H1 (cell line): ENCODE measurements around the gene CHST10. TPM values are rescaled to one million over a fixed set of nuclear protein-coding genes. Genes with fewer than 3 reads are reported as not detected.

Experiments
- CTCF ChIA-PET: fragments of 300-600 bp; sonication (Branson Sonifier 250); formaldehyde crosslinking; loops from one replicate; lab custom pipeline; 2021; ENCODE audit not compliant: partially characterized antibody; lab: Charles Lee
- POLR2A ChIA-PET: fragments of 300-600 bp; sonication (Branson Sonifier 250); formaldehyde crosslinking; loops from one replicate; lab custom pipeline; 2021; ENCODE audit warnings: inconsistent platforms; ENCODE audit not compliant: partially characterized antibody; lab: Charles Lee
- DNase-seq, 2 experiments: peaks; one replicate each; pipeline versions ENCODE4 v3.0.0 to v3.0.0-alpha.2; 2010 to 2022; ENCODE audit warnings: low spot score in 2 of 2, low read depth in 1 of 2, mixed read lengths in 1 of 2
- FAIRE-seq: peaks from 2 replicates; lab custom pipeline; 2011; peaks lifted over from hg19 to GRCh38; lab: Jason Lieb, UNC
- H2AFZ ChIP-seq: 2 replicates; pipeline ENCODE4 v1.8.1; 2012; ENCODE audit warnings: low read length, inconsistent platforms
- H2AK5ac ChIP-seq: 2 replicates; pipeline ENCODE4 v1.6.1; 2013; ENCODE audit warnings: low read depth, low read length
- H2BK120ac ChIP-seq: replicated peaks from 2 replicates; pipeline ENCODE3; 2013; ENCODE audit warnings: low read depth, low read length, inconsistent platforms
- H2BK12ac ChIP-seq: 2 replicates; pipeline ENCODE4 v1.6.1; 2013; ENCODE audit warnings: low read depth, low read length
- H2BK15ac ChIP-seq: 2 replicates; pipeline ENCODE4 v1.6.1; 2013; ENCODE audit warnings: low read length
- H2BK20ac ChIP-seq: 2 replicates; pipeline ENCODE4 v1.6.1; 2013; ENCODE audit warnings: low read length
- H2BK5ac ChIP-seq: 2 replicates; pipeline ENCODE4 v1.6.1; 2013; ENCODE audit warnings: low read depth, low read length
- H3K14ac ChIP-seq: 2 replicates; pipeline ENCODE4 v1.6.1; 2013; ENCODE audit warnings: inconsistent platforms; ENCODE audit not compliant: insufficient read length
- H3K18ac ChIP-seq: 2 replicates; pipeline ENCODE4 v1.6.1; 2013; ENCODE audit warnings: low read length; ENCODE audit errors: extremely low read depth
- H3K23ac ChIP-seq: 2 replicates; pipeline ENCODE4 v1.6.1; 2013; ENCODE audit warnings: inconsistent platforms; ENCODE audit not compliant: insufficient read length
- H3K23me2 ChIP-seq: 2 replicates; pipeline ENCODE4 v1.6.1; 2013; ENCODE audit warnings: low read depth, low read length
- H3K27ac ChIP-seq: 2 replicates; pipeline ENCODE4 v1.6.1; 2011; ENCODE audit warnings: low read depth, low read length, inconsistent platforms
- H3K27me3 ChIP-seq, 4 experiments: replicated peaks in 1 of 4; 1 replicate in 1 of 4; 2 replicates in 3 of 4; pipeline versions ENCODE4 v1.6.1 to v1.8.1; 2011 to 2013; ENCODE audit warnings: low read length in 3 of 4, mild to moderate bottlenecking in 3 of 4, inconsistent platforms in 2 of 4, mixed read lengths in 2 of 4, moderate library complexity in 1 of 4; ENCODE audit not compliant: control insufficient read depth in 3 of 4, insufficient read depth in 3 of 4; ENCODE audit errors: extremely low read depth in 1 of 4
- H3K36me3 ChIP-seq, 4 experiments: 2 replicates each; pipeline versions ENCODE4 v1.6.1 to v1.8.1; 2011 to 2013; ENCODE audit warnings: mild to moderate bottlenecking in 4 of 4, low read length in 3 of 4, moderate library complexity in 2 of 4, control low read depth in 1 of 4, inconsistent platforms in 1 of 4; ENCODE audit not compliant: insufficient read depth in 4 of 4, control insufficient read depth in 2 of 4
- H3K4ac ChIP-seq: replicated peaks from 2 replicates; pipeline ENCODE3; 2013; ENCODE audit warnings: low read length, low read depth, mixed read lengths, inconsistent platforms; ENCODE audit not compliant: insufficient read length
- H3K4me1 ChIP-seq, 4 experiments: replicated peaks in 1 of 4; 1 replicate in 1 of 4; 2 replicates in 3 of 4; pipeline versions ENCODE4 v1.6.1 to v1.8.1; 2011 to 2013; ENCODE audit warnings: low read length in 3 of 4, inconsistent platforms in 2 of 4, mixed read lengths in 1 of 4; ENCODE audit not compliant: insufficient read depth in 4 of 4, control insufficient read depth in 3 of 4
- H3K4me2 ChIP-seq, 2 experiments: 2 replicates each; pipeline versions ENCODE4 v1.6.1 to v1.8.1; 2011 to 2013; ENCODE audit warnings: low read depth in 2 of 2, low read length in 2 of 2, control low read depth in 1 of 2, inconsistent platforms in 1 of 2, mild to moderate bottlenecking in 1 of 2; ENCODE audit not compliant: insufficient read depth in 1 of 2
- H3K4me3 ChIP-seq, 4 experiments: fragments of 200-600, 300-600 bp in 1 of 4; sonication (generic), shearing (Covaris generic), sonication (Bioruptor Twin) in 1 of 4; 2 replicates each; pipeline versions ENCODE4 v1.5.1 to v1.8.1; 2011 to 2016; ENCODE audit warnings: low read length in 4 of 4, low read depth in 3 of 4, control low read depth in 2 of 4, inconsistent platforms in 2 of 4, mild to moderate bottlenecking in 2 of 4, mixed read lengths in 1 of 4, moderate library complexity in 1 of 4; ENCODE audit not compliant: insufficient read depth in 2 of 4; ENCODE audit errors: extremely low read depth in 1 of 4
- H3K56ac ChIP-seq: replicated peaks from 2 replicates; pipeline ENCODE3; 2013; ENCODE audit warnings: low read depth, mild to moderate bottlenecking, mixed read lengths, low read length, inconsistent platforms; ENCODE audit not compliant: insufficient read length
- H3K79me1 ChIP-seq: 2 replicates; pipeline ENCODE4 v1.6.1; 2013; ENCODE audit warnings: low read depth, low read length, control low read depth
- H3K79me2 ChIP-seq, 2 experiments: 2 replicates each; pipeline versions ENCODE4 v1.6.1 to v1.8.1; 2012 to 2013; ENCODE audit warnings: low read length in 2 of 2, mild to moderate bottlenecking in 2 of 2, inconsistent platforms in 1 of 2; ENCODE audit not compliant: insufficient read depth in 2 of 2, control insufficient read depth in 1 of 2
- H3K9ac ChIP-seq, 4 experiments: replicated peaks in 1 of 4; 1 replicate in 1 of 4; 2 replicates in 3 of 4; pipeline versions ENCODE4 v1.6.1 to v1.8.1; 2011 to 2013; ENCODE audit warnings: low read depth in 3 of 4, low read length in 3 of 4, control low read depth in 2 of 4, mild to moderate bottlenecking in 2 of 4, moderate library complexity in 2 of 4, inconsistent platforms in 1 of 4; ENCODE audit errors: extremely low read depth in 1 of 4
- H3K9me3 ChIP-seq, 2 experiments: 2 replicates each; pipeline versions ENCODE4 v1.6.1 to v1.8.1; 2012 to 2013; ENCODE audit warnings: mild to moderate bottlenecking in 2 of 2, moderate library complexity in 2 of 2, control low read depth in 1 of 2, inconsistent platforms in 1 of 2, low read depth in 1 of 2, low read length in 1 of 2, mixed read lengths in 1 of 2; ENCODE audit not compliant: insufficient read depth in 2 of 2
- H4K20me1 ChIP-seq, 2 experiments: replicated peaks in 1 of 2; 2 replicates each; pipeline versions ENCODE3 to v1.8.1; 2011 to 2013; ENCODE audit warnings: inconsistent platforms in 2 of 2, low read length in 2 of 2, mild to moderate bottlenecking in 1 of 2; ENCODE audit not compliant: insufficient read depth in 2 of 2, control insufficient read depth in 1 of 2
- H4K5ac ChIP-seq: 2 replicates; pipeline ENCODE4 v1.6.1; 2013; ENCODE audit warnings: low read length, low read depth, mixed read lengths, inconsistent platforms; ENCODE audit not compliant: insufficient read length
- H4K8ac ChIP-seq: 2 replicates; pipeline ENCODE4 v1.8.0; 2013; ENCODE audit warnings: mild to moderate bottlenecking, moderate library complexity, low read length, inconsistent platforms; ENCODE audit not compliant: insufficient read depth; ENCODE audit errors: extremely low read depth
- H4K91ac ChIP-seq: replicated peaks from 2 replicates; pipeline ENCODE3; 2013; ENCODE audit warnings: low read length, mixed read lengths, inconsistent platforms; ENCODE audit not compliant: insufficient read length
- BACH1 ChIP-seq: IDR thresholded peaks from 2 replicates; pipeline ENCODE4 v1.6.1; 2012; ENCODE audit warnings: low read length, improper control_type of control experiment
- CBX8 ChIP-seq: fragments of 300-800, 300-1000 bp; sonication (generic); IDR thresholded peaks from 2 replicates; pipeline ENCODE4 v1.7.1; 2016; ENCODE audit warnings: low read depth, low read length, borderline replicate concordance
- CHD1 ChIP-seq: IDR thresholded peaks from 2 replicates; pipeline ENCODE4 v1.6.1; 2012; ENCODE audit warnings: low read depth, low read length, improper control_type of control experiment
- CTBP2 ChIP-seq: IDR thresholded peaks from 2 replicates; pipeline ENCODE4 v1.7.0; 2011; ENCODE audit warnings: borderline replicate concordance, mild to moderate bottlenecking, moderate library complexity, mixed read lengths, low read length; ENCODE audit not compliant: insufficient read depth, insufficient read length
- GTF2F1 ChIP-seq: IDR thresholded peaks from 2 replicates; pipeline ENCODE4 v1.6.1; 2012; ENCODE audit warnings: low read depth, low read length, improper control_type of control experiment, borderline replicate concordance
- NRF1 ChIP-seq: IDR thresholded peaks from 2 replicates; pipeline ENCODE4 v1.6.1; 2011; ENCODE audit warnings: mild to moderate bottlenecking, low read depth, low read length, improper control_type of control experiment
- POU5F1 ChIP-seq: IDR thresholded peaks from 2 replicates; pipeline ENCODE4 v1.6.1; 2011; ENCODE audit warnings: low read depth, mild to moderate bottlenecking, low read length, moderate library complexity
- RAD21 ChIP-seq, 2 experiments: IDR thresholded peaks in 1 of 2; conservative IDR thresholded peaks in 1 of 2; 2 replicates each; pipeline ENCODE4 v1.6.1; 2011; ENCODE audit warnings: low read depth in 2 of 2, low read length in 2 of 2, improper control_type of control experiment in 1 of 2, inconsistent platforms in 1 of 2, mild to moderate bottlenecking in 1 of 2, moderate library complexity in 1 of 2
- RXRA ChIP-seq: IDR thresholded peaks from 2 replicates; pipeline ENCODE4 v1.6.1; 2011; ENCODE audit warnings: low read depth, mild to moderate bottlenecking, low read length, moderate library complexity; ENCODE audit not compliant: insufficient read depth
- SUZ12 ChIP-seq: fragments of 200-600 bp; sonication (generic); IDR thresholded peaks from 2 replicates; pipeline ENCODE4 v1.6.1; 2012; ENCODE audit warnings: mild to moderate bottlenecking, inconsistent platforms, low read length, moderate library complexity, mixed read lengths
- TEAD4 ChIP-seq: IDR thresholded peaks from 2 replicates; pipeline ENCODE4 v1.6.1; 2012; ENCODE audit warnings: low read depth, low read length, inconsistent platforms, mixed read lengths
- WGBS, 2 experiments: shearing (Covaris generic) in 1 of 2; methylation state at CpG; one replicate each; pipeline versions ENCODE4 v1.1.6 to v1.1.7; 2013 to 2015; ENCODE audit warnings: low lambda C conversion rate in 2 of 2, mixed read lengths in 2 of 2, inconsistent platforms in 1 of 2, low coverage in 1 of 2, missing lambda C conversion rate in 1 of 2; ENCODE audit not compliant: insufficient replicate concordance in 2 of 2, insufficient coverage in 1 of 2, insufficient read length in 1 of 2; ENCODE audit errors: extremely low coverage in 1 of 2, missing lambda C conversion rate in 1 of 2; 5-methylcytosine and 5-hydroxymethylcytosine counted together
- polyA plus RNA-seq, 7 experiments: library from polyadenylated mRNA; depleted of rRNA in 3 of 7; stranded (reverse) in 5 of 7; unstranded in 2 of 7; fragments of >200 nt in 5 of 7; fragments of 200-250 nt in 2 of 7; gene quantifications; 1 replicate in 5 of 7; 2 replicates in 1 of 7; 4 replicates in 1 of 7; pipeline versions ENCODE4 v1.2.1 to v1.2.3, GENCODE V29; 2011 to 2013; ENCODE audit warnings: missing spikeins in 2 of 7, mixed read lengths in 2 of 7
- total RNA-seq: library from RNA; stranded (reverse); fragmentation: NEBNext Ultra II Directional; extraction: Animal tissue kit (Norgen Biotek cat#: 25700); gene quantifications from 2 replicates; pipeline ENCODE4 v1.2.1, GENCODE V29; 2021
- TF ChIP-seq, protein P1 (sequence below): IDR thresholded peaks from 2 replicates; pipeline ENCODE4 v1.6.1; 2011; ENCODE audit warnings: low read length, improper control_type of control experiment

The CHST10 gene
- total and polyA plus RNA-seq, 2 of the 8 experiments (the other 6 are each of a cell fraction or from before 2014, with no cell fraction given): 27.3 to 29.1 TPM

DNA sequence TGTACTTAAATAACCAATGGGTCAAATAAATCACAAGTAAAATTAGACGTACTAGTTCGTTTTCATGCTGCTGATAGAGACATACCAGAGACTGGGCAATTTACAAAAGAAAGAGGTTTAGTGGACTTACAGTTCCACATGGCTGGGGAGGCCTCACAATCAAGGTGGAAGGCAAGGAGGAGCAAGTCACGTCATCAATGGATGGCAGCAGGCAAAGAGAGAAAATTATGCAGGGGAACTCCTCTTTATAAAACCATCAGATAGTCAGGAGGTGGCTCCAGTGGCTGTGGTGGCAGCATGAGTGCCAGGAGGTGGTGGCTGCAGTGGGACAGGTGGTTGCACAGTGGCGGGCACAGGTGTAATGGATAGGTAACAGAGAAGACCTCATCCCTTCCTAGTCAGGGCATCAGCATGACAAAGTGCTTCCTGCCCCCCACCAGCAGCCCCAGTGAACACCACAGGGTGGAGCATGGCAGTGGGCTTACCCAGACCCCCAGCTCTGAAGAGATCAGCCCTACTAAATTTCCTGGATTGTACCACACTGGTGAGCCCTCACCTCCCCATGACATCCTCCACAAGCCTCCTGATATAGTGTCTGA is 6.9 kb upstream of the CHST10 start:
- Histone ChIP-seq H2AFZ (no peak overlapping the region), H2BK12ac (no peak overlapping the region), H3K18ac (no peak overlapping the region), H3K14ac (no peak overlapping the region), H3K4me1 (peaks cover 0 to 4% (median 1%) of the 10 kb centered on the region in 4 experiments; a peak in 2 of 7 replicates), H2AK5ac (no peak overlapping the region), H2BK15ac (no peak overlapping the region), H3K27me3 (no peaks in the 10 kb centered on the region), H3K9me3 (no peaks in the 10 kb centered on the region; a peak in 1 of 4 replicates), H3K23me2 (no peaks in the 10 kb centered on the region), H3K4me2 (no peak overlapping the region), H4K91ac (no peak overlapping the region), H3K79me2 (no peaks in the 10 kb centered on the region), H3K9ac (no peak overlapping the region), H4K5ac (no peak overlapping the region), H2BK5ac (no peak overlapping the region), H3K4me3 (no peak overlapping the region), H4K20me1 (no peaks in the 10 kb centered on the region), H2BK20ac (no peak overlapping the region), H3K4ac (no peak overlapping the region), H3K23ac (no peak overlapping the region), H2BK120ac (no peak overlapping the region), H3K36me3 (no peaks in the 10 kb centered on the region), H3K56ac (no peak overlapping the region), H4K8ac (no peak overlapping the region), H3K27ac (no peak overlapping the region), H3K79me1 (no peaks in the 10 kb centered on the region)
- ChIA-PET POLR2A (interaction anchor here (0.6 kb wide), 1 partner anchor 114 kb away, joined by 4 read pairs; no protein-coding TSS in a partner anchor), CTCF (interaction anchor here (1.7 kb wide), 1 partner anchor 16 kb away, joined by 4 read pairs; no protein-coding TSS in a partner anchor)
- no peak for DNase-seq
- 79% methylated on average over 4 of the region's 4 CpGs; no CpG with 5 or more reads in 1 of the 2 experiments for WGBS, 2 experiments
- no peak for FAIRE-seq
- TF ChIP-seq POU5F1 (no peak), SUZ12 (no peak), GTF2F1 (no peak), CBX8 (no peak), TEAD4 (no peak), BACH1 (no peak), CHD1 (no peak), RAD21 (IDR thresholded peaks at IDR 0.05 in 1 of 2, conservative IDR thresholded peaks at IDR 0.05 in 1 of 2; ENCODE audit: low read depth in 2 of 2, low read length in 2 of 2) (no peak), RXRA (no peak), NRF1 (no peak), CTBP2 (no peak)
- TF ChIP-seq, protein P1, sequence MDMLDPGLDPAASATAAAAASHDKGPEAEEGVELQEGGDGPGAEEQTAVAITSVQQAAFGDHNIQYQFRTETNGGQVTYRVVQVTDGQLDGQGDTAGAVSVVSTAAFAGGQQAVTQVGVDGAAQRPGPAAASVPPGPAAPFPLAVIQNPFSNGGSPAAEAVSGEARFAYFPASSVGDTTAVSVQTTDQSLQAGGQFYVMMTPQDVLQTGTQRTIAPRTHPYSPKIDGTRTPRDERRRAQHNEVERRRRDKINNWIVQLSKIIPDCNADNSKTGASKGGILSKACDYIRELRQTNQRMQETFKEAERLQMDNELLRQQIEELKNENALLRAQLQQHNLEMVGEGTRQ: no peak
